ENCODE data around the gene HDDC2.

The HDDC2 gene

DNA sequence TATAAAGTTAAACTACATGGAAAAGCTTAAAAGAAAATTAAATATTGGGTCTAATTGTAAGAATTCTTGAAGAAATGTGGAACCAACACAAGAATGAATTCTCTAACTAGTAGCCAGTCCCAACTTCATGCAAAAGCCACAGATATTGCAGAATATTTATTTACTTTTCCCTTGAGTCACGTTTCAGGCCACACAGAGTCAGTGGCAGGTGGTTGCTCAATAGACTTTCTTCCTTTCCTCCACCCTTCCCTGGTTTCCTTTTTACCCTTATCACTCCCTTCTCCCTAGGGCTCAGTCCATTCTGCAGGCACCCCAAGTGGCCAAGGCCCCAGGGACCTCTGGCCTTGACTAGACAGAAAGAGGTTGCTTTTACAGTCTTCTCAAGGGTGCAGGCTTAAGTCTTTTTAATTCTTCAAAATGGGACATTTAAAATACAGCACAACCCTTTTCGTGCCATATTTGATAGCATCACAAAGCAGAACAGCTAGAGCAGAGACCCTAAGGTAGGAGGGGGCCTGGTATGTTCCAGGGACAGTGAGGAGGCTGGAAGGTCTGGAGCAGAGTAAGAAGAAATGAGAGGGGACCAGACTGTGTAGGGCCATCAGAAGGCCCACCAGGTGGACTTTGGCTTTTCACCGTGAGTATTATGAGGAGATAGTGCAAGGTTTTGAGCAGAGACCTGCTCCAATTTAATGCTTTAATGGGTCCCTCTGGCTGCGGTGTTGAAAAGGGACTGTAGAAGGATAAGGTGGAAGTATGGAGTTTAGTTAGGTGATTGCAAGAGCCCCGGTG is 65.0 kb downstream of the HDDC2 start:
- no peaks in the 10 kb centered on the region for H3K27me3 ChIP-seq (ENCODE audit: insufficient read depth, low read length)
- H3K4me3 ChIP-seq (ENCODE audit: low read depth, low read length), result no peak overlapping the region
- no peak overlapping the region for H2AFZ ChIP-seq (ENCODE audit: low read length, unreplicated experiment)
- no peaks in the 10 kb centered on the region for H3K79me2 ChIP-seq (ENCODE audit: control insufficient read depth, insufficient read depth, low read length, unreplicated experiment)
- no peak overlapping the region for H3K27ac ChIP-seq (ENCODE audit: low read depth, low read length)
- H3K4me1 ChIP-seq (ENCODE audit: control insufficient read depth, insufficient read depth, low read length, unreplicated experiment), result peaks cover 15% of the 10 kb centered on the region
- H3K36me3 ChIP-seq (ENCODE audit: insufficient read depth, low read length), result no peaks in the 10 kb centered on the region

- Histone ChIP-seq H3K4me3 (ENCODE audit: low read depth, low read length) (no peak overlapping the region), H3K79me2 (ENCODE audit: control insufficient read depth, insufficient read depth, low read length, unreplicated experiment) (no peaks in the 10 kb centered on the region), H3K27ac (ENCODE audit: low read depth, low read length) (no peak overlapping the region), H3K4me1 (ENCODE audit: control insufficient read depth, insufficient read depth, low read length, unreplicated experiment) (peaks cover 15% of the 10 kb centered on the region), H3K27me3 (ENCODE audit: insufficient read depth, low read length) (no peaks in the 10 kb centered on the region), H2AFZ (ENCODE audit: low read length, unreplicated experiment) (no peak overlapping the region), H3K36me3 (ENCODE audit: insufficient read depth, low read length) (no peaks in the 10 kb centered on the region)
Measured at GRCh38 chr6:125233202-125233601, 68.6 kb downstream of the HDDC2 start.

GRCh38 chr6:125232466-125232865 is 69.3 kb downstream of the HDDC2 start:
- H2AFZ ChIP-seq (ENCODE audit: low read length, unreplicated experiment), result no peak overlapping the region
- H3K4me1 ChIP-seq (ENCODE audit: control insufficient read depth, insufficient read depth, low read length, unreplicated experiment), result peaks cover 15% of the 10 kb centered on the region
- H3K36me3 ChIP-seq (ENCODE audit: insufficient read depth, low read length), result no peaks in the 10 kb centered on the region
- no peaks in the 10 kb centered on the region for H3K79me2 ChIP-seq (ENCODE audit: control insufficient read depth, insufficient read depth, low read length, unreplicated experiment)
- H3K27ac ChIP-seq (ENCODE audit: low read depth, low read length), result no peak overlapping the region
- no peaks in the 10 kb centered on the region for H3K27me3 ChIP-seq (ENCODE audit: insufficient read depth, low read length)
- no peak overlapping the region for H3K4me3 ChIP-seq (ENCODE audit: low read depth, low read length)

DNA sequence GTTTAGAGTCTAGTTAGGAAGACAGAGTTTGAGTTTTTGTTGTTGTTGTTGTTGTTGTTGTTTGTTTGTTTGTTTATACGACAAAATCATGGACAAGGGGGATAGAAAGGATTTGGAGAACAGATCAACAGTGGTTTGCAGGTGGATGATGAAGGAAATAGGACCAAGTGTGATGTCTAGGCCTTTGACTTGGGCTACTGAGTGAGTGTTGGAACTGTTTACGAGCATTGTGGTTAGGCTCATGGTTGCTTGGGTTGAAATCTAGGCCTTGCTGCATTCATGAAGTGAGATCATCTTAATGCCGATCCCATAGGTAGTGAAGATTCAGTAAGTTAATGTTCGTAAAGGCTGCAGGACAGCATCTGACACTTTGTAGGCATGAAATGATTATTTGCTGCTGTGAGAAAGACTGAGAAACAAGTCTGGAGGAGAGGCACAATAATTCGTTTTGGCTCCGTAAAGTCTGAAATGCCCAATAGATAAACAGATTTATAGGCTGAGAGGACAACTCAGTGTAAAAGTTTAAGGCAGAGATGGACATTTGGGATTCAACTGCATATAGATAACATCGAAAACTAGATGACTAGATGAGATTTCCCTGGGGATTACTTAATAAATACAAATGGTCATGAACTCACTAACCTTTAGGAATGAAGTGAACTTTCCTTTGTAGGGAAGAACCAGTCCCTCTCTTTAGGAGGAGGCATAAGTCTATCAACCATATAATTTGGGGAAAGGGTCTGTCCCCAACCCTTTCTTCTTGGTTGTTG is 70.0 kb downstream of the HDDC2 start:
- H3K4me1 ChIP-seq (ENCODE audit: control insufficient read depth, insufficient read depth, low read length, unreplicated experiment), result peaks cover 14% of the 10 kb centered on the region

GRCh38 chr6:125231133-125231532 is 70.6 kb downstream of the HDDC2 start:
- Histone ChIP-seq H2AFZ (ENCODE audit: low read length, unreplicated experiment) (no peak overlapping the region), H3K4me3 (ENCODE audit: low read depth, low read length) (no peak overlapping the region), H3K27ac (ENCODE audit: low read depth, low read length) (no peak overlapping the region), H3K36me3 (ENCODE audit: insufficient read depth, low read length) (no peaks in the 10 kb centered on the region), H3K79me2 (ENCODE audit: control insufficient read depth, insufficient read depth, low read length, unreplicated experiment) (no peaks in the 10 kb centered on the region), H3K27me3 (ENCODE audit: insufficient read depth, low read length) (no peaks in the 10 kb centered on the region), H3K4me1 (ENCODE audit: control insufficient read depth, insufficient read depth, low read length, unreplicated experiment) (peaks cover 10% of the 10 kb centered on the region)

More for the DNA sequence above, 70.0 kb downstream of the HDDC2 start:
- no peaks in the 10 kb centered on the region for H3K79me2 ChIP-seq (ENCODE audit: control insufficient read depth, insufficient read depth, low read length, unreplicated experiment)
- H3K27ac ChIP-seq (ENCODE audit: low read depth, low read length), result no peak overlapping the region
- no peak overlapping the region for H2AFZ ChIP-seq (ENCODE audit: low read length, unreplicated experiment)
- H3K36me3 ChIP-seq (ENCODE audit: insufficient read depth, low read length), result no peaks in the 10 kb centered on the region
- H3K27me3 ChIP-seq (ENCODE audit: insufficient read depth, low read length), result no peaks in the 10 kb centered on the region
- H3K4me3 ChIP-seq (ENCODE audit: low read depth, low read length), result no peak overlapping the region

- Histone ChIP-seq H3K36me3 (ENCODE audit: insufficient read depth, low read length) (no peaks in the 10 kb centered on the region), H3K4me1 (ENCODE audit: control insufficient read depth, insufficient read depth, low read length, unreplicated experiment) (peaks cover 10% of the 10 kb centered on the region), H2AFZ (ENCODE audit: low read length, unreplicated experiment) (no peak overlapping the region), H3K79me2 (ENCODE audit: control insufficient read depth, insufficient read depth, low read length, unreplicated experiment) (no peaks in the 10 kb centered on the region), H3K4me3 (ENCODE audit: low read depth, low read length) (no peak overlapping the region), H3K27ac (ENCODE audit: low read depth, low read length) (no peak overlapping the region), H3K27me3 (ENCODE audit: insufficient read depth, low read length) (no peaks in the 10 kb centered on the region)
Measured at GRCh38 chr6:125230674-125231073, 71.1 kb downstream of the HDDC2 start.

GRCh38 chr6:125228981-125229479 is 72.7 kb downstream of the HDDC2 start:
- H3K36me3 ChIP-seq (ENCODE audit: insufficient read depth, low read length), result no peaks in the 10 kb centered on the region
- H3K4me3 ChIP-seq (ENCODE audit: low read depth, low read length), result peak overlapping the region; percentile 42
- H2AFZ ChIP-seq (ENCODE audit: low read length, unreplicated experiment), result peak overlapping the region; percentile 21
- no peaks in the 10 kb centered on the region for H3K27me3 ChIP-seq (ENCODE audit: insufficient read depth, low read length)
- no peaks in the 10 kb centered on the region for H3K79me2 ChIP-seq (ENCODE audit: control insufficient read depth, insufficient read depth, low read length, unreplicated experiment)
- peaks cover 10% of the 10 kb centered on the region for H3K4me1 ChIP-seq (ENCODE audit: control insufficient read depth, insufficient read depth, low read length, unreplicated experiment)
- no peak overlapping the region for H3K27ac ChIP-seq (ENCODE audit: low read depth, low read length)

DNA sequence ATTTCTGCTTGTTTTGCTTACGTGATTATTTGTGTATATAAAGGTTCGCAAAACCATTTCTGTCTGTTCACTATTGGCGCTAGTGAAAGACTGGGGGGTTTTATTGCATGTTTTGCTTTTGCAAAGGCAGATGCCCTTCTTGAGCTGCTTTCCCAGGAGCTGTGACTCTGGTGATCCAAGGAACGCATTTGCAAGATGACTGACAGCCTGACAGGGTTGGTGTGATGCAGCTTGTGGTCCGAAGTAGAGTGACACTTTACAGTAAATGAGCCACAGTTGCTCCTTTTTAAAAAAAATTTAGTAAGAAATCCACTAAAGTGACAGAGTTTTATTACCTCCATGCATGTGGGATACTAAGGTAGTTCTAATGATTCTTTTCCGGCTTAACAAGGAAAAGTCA is 74.5 kb downstream of the HDDC2 start:
- Histone ChIP-seq H3K4me3 (ENCODE audit: low read depth, low read length) (no peak overlapping the region), H3K27me3 (ENCODE audit: insufficient read depth, low read length) (no peaks in the 10 kb centered on the region), H2AFZ (ENCODE audit: low read length, unreplicated experiment) (no peak overlapping the region), H3K4me1 (ENCODE audit: control insufficient read depth, insufficient read depth, low read length, unreplicated experiment) (peaks cover under 1% of the 10 kb centered on the region), H3K79me2 (ENCODE audit: control insufficient read depth, insufficient read depth, low read length, unreplicated experiment) (no peaks in the 10 kb centered on the region), H3K27ac (ENCODE audit: low read depth, low read length) (no peak overlapping the region), H3K36me3 (ENCODE audit: insufficient read depth, low read length) (no peaks in the 10 kb centered on the region)
